Common myeloid progenitor, CD34-positive (primary cell): Measurements from ENCODE around the gene EVC. TPM values are rescaled to one million over a fixed set of nuclear protein-coding genes. Genes with fewer than 3 reads are reported as not detected.
A peak's percentile ranks its signal among the peaks of the same experiment; 100 is the strongest.

ENCODE experiments used
- CTCF ChIA-PET: fragments of 350-600 bp; sonication (Branson Sonifier 250); formaldehyde crosslinking; loops from one replicate; lab custom pipeline; 2021; ENCODE audit warnings: antibody characterized with exemption; lab: Charles Lee
- POLR2A ChIA-PET: fragments of 350-600 bp; sonication (Branson Sonifier 250); formaldehyde crosslinking; loops from one replicate; lab custom pipeline; 2021; ENCODE audit warnings: antibody characterized with exemption; lab: Charles Lee
- DNase-seq, 3 donors: peaks; one replicate each; pipeline versions ENCODE4 v3.0.0 to v3.0.0-alpha.2; 2013
- H3K27ac ChIP-seq, 2 experiments: 1 replicate in 1 of 2; 2 replicates in 1 of 2; pipeline ENCODE4 v1.7.0; 2013; ENCODE audit warnings: inconsistent platforms in 2 of 2, low read length in 2 of 2, mild to moderate bottlenecking in 2 of 2, low read depth in 1 of 2, moderate library complexity in 1 of 2; ENCODE audit not compliant: severe bottlenecking in 2 of 2, insufficient read depth in 1 of 2, poor library complexity in 1 of 2
- H3K27me3 ChIP-seq, 5 experiments: replicated peaks in 2 of 5; 1 replicate in 3 of 5; 2 replicates in 2 of 5; pipeline versions ENCODE4 v1.6.1 to v1.7.0; 2013; ENCODE audit warnings: low read length in 4 of 5, mild to moderate bottlenecking in 2 of 5, moderate library complexity in 2 of 5, inconsistent platforms in 1 of 5; ENCODE audit not compliant: insufficient read depth in 5 of 5, control insufficient read depth in 4 of 5
- H3K36me3 ChIP-seq, 4 experiments: 1 replicate in 2 of 4; 2 replicates in 2 of 4; pipeline versions ENCODE4 v1.6.1 to v1.7.0; 2013; ENCODE audit warnings: low read length in 3 of 4, control low read depth in 1 of 4, mild to moderate bottlenecking in 1 of 4; ENCODE audit not compliant: control insufficient read depth in 4 of 4, insufficient read depth in 4 of 4
- H3K4me1 ChIP-seq, 4 experiments: 1 replicate in 3 of 4; 2 replicates in 1 of 4; pipeline versions ENCODE4 v1.6.1 to v1.7.1; 2013; ENCODE audit warnings: low read length in 3 of 4, mild to moderate bottlenecking in 3 of 4, control low read depth in 1 of 4, inconsistent platforms in 1 of 4, moderate library complexity in 1 of 4; ENCODE audit not compliant: control insufficient read depth in 4 of 4, insufficient read depth in 4 of 4; ENCODE audit errors: control extremely low read depth in 1 of 4
- H3K4me3 ChIP-seq, 7 experiments: 1 replicate in 4 of 7; 2 replicates in 3 of 7; pipeline versions ENCODE4 v1.5.1 to v1.7.0; 2013; ENCODE audit warnings: mild to moderate bottlenecking in 7 of 7, low read length in 6 of 7, moderate library complexity in 6 of 7, inconsistent platforms in 2 of 7, low read depth in 2 of 7, control low read depth in 1 of 7; ENCODE audit not compliant: insufficient read depth in 4 of 7, control insufficient read depth in 1 of 7; ENCODE audit errors: extremely low read depth in 1 of 7
- H3K9me3 ChIP-seq, 5 experiments: 1 replicate in 4 of 5; 2 replicates in 1 of 5; pipeline versions ENCODE4 v1.6.1 to v1.7.1; 2013; ENCODE audit warnings: low read length in 4 of 5, mild to moderate bottlenecking in 2 of 5, inconsistent platforms in 1 of 5, low read depth in 1 of 5, moderate library complexity in 1 of 5; ENCODE audit not compliant: control insufficient read depth in 4 of 5, insufficient read depth in 2 of 5; ENCODE audit errors: control extremely low read depth in 1 of 5
- WGBS: methylation state at CpG from one replicate; pipeline ENCODE4 v1.1.5; 2013; ENCODE audit not compliant: insufficient coverage; 5-methylcytosine and 5-hydroxymethylcytosine counted together
- polyA plus RNA-seq: library from polyadenylated mRNA; unstranded; fragments of 120-200 nt; gene quantifications from one replicate; pipeline ENCODE4 v1.2.1, GENCODE V29; 2013

The EVC gene
- 2.6 TPM for polyA plus RNA-seq

- under 1% methylated on average over 45 of the region's 49 CpGs for WGBS
- Histone ChIP-seq H3K27me3 (peaks cover 4 to 65% (median 20%) of the 10 kb centered on the region in 5 experiments), H3K36me3 (peaks cover 0 to 3% (median 0%) of the 10 kb centered on the region in 4 experiments), H3K9me3 (peaks cover 0 to 11% (median 4%) of the 10 kb centered on the region in 5 experiments), H3K27ac (no peak within 1 kb of the TSS), H3K4me1 (peaks cover 0 to 34% (median 19%) of the 10 kb centered on the region in 4 experiments), H3K4me3 (peak within 1 kb of the TSS; percentile 33 to 77 (median 59))
- DNase-seq, result peak; percentile 16 to 41 (median 28)
- CTCF ChIA-PET, result no interaction called here
- POLR2A ChIA-PET, result no interaction called here
Measured at GRCh38 chr4:5710961-5711478, at the start of gene EVC. EVC (plus strand) TSS chr4:5711201; CDS start chr4:5711381, 180 bp downstream.

GRCh38 chr4:5661237-5661636 is 49.8 kb upstream of the EVC start:
- ChIA-PET CTCF (no interaction called here), POLR2A (no interaction called here)
- Histone ChIP-seq H3K36me3 (peaks cover 0 to 23% (median 3%) of the 10 kb centered on the region in 4 experiments), H3K27ac (no peak overlapping the region), H3K9me3 (peaks cover 0 to 24% (median 5%) of the 10 kb centered on the region in 5 experiments), H3K4me3 (no peak overlapping the region), H3K27me3 (no peaks in the 10 kb centered on the region), H3K4me1 (no peaks in the 10 kb centered on the region)
- WGBS, result 100% methylated on average over 2 of the region's 4 CpGs
- no peak for DNase-seq

- Histone ChIP-seq H3K4me3 (no peak overlapping the region), H3K4me1 (no peaks in the 10 kb centered on the region), H3K9me3 (peaks cover 0 to 30% (median 7%) of the 10 kb centered on the region in 5 experiments), H3K27me3 (no peaks in the 10 kb centered on the region), H3K27ac (no peak overlapping the region), H3K36me3 (peaks cover 0 to 23% (median 3%) of the 10 kb centered on the region in 4 experiments)
- DNase-seq, result no peak
- CTCF ChIA-PET, result no interaction called here
- WGBS, result 60% methylated on average over 1 of the region's 1 CpG
- POLR2A ChIA-PET, result no interaction called here
Measured at GRCh38 chr4:5662555-5662954, 48.4 kb upstream of the EVC start.

GRCh38 chr4:5664778-5665177 is 46.2 kb upstream of the EVC start:
- WGBS, result 98% methylated on average over 10 of the region's 12 CpGs
- POLR2A ChIA-PET, result no interaction called here

GRCh38 chr4:5666741-5667140 is 44.3 kb upstream of the EVC start:
- peaks cover 0 to 28% (median 2%) of the 10 kb centered on the region in 5 experiments for H3K9me3 ChIP-seq
- no peak overlapping the region for H3K27ac ChIP-seq
- DNase-seq, result no peak
- ChIA-PET CTCF (no interaction called here), POLR2A (no interaction called here)
- H3K4me1 ChIP-seq, result no peaks in the 10 kb centered on the region
- no peak overlapping the region for H3K4me3 ChIP-seq
- H3K27me3 ChIP-seq, result no peaks in the 10 kb centered on the region
- H3K36me3 ChIP-seq, result peaks cover 0 to 13% (median 1%) of the 10 kb centered on the region in 4 experiments
- WGBS, result 83% methylated on average over 1 of the region's 1 CpG

More at GRCh38 chr4:5664778-5665177, 46.2 kb upstream of the EVC start:
- no peaks in the 10 kb centered on the region for H3K4me1 ChIP-seq
- DNase-seq, result no peak
- CTCF ChIA-PET, result no interaction called here
- H3K36me3 ChIP-seq, result peaks cover 0 to 26% (median 3%) of the 10 kb centered on the region in 4 experiments
- no peak overlapping the region for H3K27ac ChIP-seq
- H3K9me3 ChIP-seq, result peaks cover 0 to 39% (median 5%) of the 10 kb centered on the region in 5 experiments
- H3K27me3 ChIP-seq, result no peaks in the 10 kb centered on the region
- no peak overlapping the region for H3K4me3 ChIP-seq

- peaks cover 0 to 11% (median 4%) of the 10 kb centered on the region in 4 experiments for H3K36me3 ChIP-seq
- H3K9me3 ChIP-seq, result no peaks in the 10 kb centered on the region
- H3K27me3 ChIP-seq, result no peaks in the 10 kb centered on the region
- CTCF ChIA-PET, result no interaction called here
- POLR2A ChIA-PET, result no interaction called here
- H3K27ac ChIP-seq, result no peak overlapping the region
- no peaks in the 10 kb centered on the region for H3K4me1 ChIP-seq
- DNase-seq, result no peak
- H3K4me3 ChIP-seq, result no peak overlapping the region
- WGBS, result 95% methylated on average over 7 of the region's 8 CpGs
Measured at GRCh38 chr4:5676763-5677162, 34.2 kb upstream of the EVC start.

GRCh38 chr4:5678977-5679376 is 32.0 kb upstream of the EVC start:
- Histone ChIP-seq H3K27ac (no peak overlapping the region), H3K9me3 (no peaks in the 10 kb centered on the region), H3K27me3 (no peaks in the 10 kb centered on the region), H3K4me3 (no peak overlapping the region), H3K4me1 (no peaks in the 10 kb centered on the region), H3K36me3 (peaks cover 0 to 11% (median 4%) of the 10 kb centered on the region in 4 experiments)
- WGBS, result 94% methylated on average over 6 of the region's 10 CpGs
- ChIA-PET POLR2A (interaction anchor here (0.6 kb wide), 1 partner anchor 90 kb away, joined by 5 read pairs; no protein-coding TSS in a partner anchor), CTCF (interaction anchor here (1.4 kb wide), 1 partner anchor 21 kb away, joined by 4 read pairs; no protein-coding TSS in a partner anchor)
- no peak for DNase-seq
